HG03066 (cell line): ENCODE measurements around the gene RAPGEF2.

ENCODE experiments used
- ATAC-seq: cut with Tn5 transposase; IDR thresholded peaks from one replicate; pipeline ENCODE4 v1.9.1; 2021; ENCODE audit warnings: low read depth; ENCODE audit not compliant: unreplicated experiment

RAPGEF2 gene

DNA sequence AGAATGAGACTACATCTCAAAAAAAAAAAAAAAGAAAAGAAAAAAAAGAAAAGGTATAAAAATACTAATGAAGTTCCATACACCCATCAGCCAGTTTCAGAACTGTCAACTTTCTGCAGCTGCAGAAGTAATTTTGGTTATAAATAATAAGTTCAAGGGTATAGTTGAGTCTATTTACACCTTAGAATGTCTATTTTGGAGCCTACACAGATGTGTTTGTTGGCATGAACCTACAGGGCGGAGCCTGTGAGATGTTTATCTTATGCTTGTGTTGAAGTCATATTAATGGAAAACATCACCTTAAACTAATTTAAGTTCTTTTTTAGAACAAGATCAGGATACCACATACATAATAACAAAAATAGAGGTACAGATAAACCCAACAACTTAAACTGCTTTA lies 85.8 kb downstream of the RAPGEF2 start:
- ATAC-seq = no peak

DNA sequence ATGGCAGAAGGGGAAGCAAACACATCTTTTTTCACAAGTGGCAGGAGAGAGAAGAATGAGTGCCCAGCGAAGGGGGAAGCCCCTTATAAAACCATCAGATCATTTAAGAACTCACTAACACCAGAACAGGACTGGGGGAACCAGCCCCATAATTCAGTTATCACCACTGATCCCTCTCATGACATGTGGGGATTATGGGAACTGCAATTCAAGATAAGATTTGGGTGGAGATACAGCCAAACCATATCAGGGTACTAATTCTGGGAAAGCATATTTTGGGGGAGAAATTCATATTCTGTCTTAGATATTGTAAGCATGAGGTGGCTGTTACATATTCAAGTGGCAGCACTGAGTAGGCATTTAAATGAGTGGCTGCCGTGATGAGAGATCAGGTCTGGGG lies 87.8 kb downstream of the RAPGEF2 start:
- no peak for ATAC-seq

DNA sequence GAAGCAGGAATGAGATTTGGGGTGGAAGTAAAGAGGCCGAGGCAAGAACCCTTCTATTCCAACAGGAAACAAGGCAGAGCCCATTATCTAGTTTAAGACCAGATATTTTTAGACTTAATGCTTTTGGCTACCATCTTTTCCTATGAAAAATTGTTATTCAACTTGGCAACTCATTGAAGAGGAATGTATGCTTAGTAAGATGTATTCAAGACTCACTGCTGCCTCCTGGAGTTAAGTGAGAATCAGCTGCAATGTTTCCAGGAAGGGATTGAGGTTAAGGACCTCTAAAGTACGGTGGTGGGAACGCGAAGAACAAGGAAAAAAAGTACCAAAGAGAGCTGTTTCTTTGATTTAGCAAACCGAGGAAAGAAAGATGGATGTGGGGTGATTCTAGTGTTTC lies 89.1 kb downstream of the RAPGEF2 start:
- ATAC-seq = no peak

GRCh38 chr4:159193046-159193620 lies 90.3 kb downstream of the RAPGEF2 start:
- no peak for ATAC-seq

DNA sequence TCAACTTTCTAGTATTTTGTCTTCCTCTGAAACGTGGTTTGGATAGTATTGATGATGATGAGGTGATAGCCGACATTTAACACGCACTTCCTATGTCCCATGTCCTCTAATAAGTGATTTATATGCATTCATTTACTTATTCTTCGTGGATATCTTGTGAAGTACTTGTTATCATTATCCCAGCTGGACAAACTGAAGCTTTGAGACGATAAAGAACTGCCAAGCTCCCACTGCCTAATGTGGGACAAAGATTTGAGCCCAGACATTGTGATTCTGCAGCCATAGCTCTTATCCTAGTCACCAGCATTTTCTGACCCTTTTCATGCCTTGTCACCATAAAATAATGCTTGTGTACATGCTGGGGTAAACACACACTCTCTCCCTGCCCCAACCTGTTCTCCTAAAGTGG lies 92.5 kb downstream of the RAPGEF2 start:
- no peak for ATAC-seq

DNA sequence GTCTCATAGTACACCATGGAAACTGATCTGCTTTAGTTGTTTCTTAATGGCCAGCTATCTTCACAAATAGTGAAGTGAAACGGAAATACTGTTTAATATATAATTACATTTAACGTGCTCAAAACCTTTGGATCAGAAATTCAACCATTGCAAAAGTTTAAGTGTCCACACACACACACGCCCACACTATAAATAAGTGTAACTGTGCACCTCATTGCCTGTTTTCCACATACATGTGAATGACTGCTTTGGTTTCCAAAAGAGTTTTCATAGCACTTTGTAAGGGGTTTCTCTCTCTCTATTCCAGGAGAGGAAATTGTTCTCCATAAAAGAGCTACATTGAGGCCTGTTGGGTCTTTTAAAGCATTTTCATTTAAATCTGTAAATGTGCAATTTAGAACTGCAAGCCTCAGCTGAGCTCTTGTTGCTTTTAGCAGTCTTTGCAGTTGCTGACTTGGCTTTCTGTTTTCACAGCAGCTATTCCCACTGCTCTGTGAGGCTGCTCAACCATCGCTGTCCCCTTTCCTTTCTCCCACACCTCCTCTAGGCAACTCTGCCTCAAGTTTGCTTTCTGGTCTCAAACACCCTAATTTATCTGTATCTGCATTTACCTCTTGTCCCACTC lies 94.5 kb downstream of the RAPGEF2 start:
- no peak for ATAC-seq

DNA sequence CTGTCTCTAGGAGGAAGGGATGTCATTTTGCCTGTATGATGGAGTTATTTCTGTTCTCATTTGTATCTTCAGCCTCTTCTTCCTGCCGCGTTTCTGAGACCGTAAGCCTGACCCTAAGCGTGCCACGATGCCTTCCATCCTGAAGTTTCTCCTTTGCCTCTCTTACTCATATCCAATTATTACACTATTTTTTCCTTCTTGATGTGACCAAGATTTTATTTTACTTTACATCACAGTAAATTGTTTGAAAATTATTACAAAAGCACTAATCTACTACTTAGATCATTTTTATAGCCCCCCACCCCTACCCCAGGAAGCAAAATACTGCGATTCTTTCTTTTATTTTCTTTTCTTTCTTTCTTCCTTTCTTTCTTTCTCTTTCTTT lies 95.0 kb downstream of the RAPGEF2 start:
- ATAC-seq = no peak

DNA sequence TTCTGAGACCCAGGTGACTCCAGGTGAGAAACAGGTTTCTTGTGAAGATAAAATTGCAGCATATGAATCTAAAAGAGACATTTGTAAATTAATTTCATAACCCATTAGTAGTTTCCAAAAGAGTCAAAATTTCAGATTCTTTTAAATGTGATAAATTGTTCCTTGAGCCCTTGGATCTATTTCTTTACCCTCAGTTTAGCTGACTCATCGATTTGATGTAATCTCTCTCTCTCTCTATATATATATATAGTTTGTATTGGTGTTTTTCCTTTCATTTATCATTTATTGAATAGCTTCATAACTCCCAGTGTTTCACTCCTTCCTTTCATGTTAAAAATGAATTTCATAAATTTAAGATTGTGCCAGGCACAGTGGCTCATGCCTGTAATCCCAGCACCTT lies 96.9 kb downstream of the RAPGEF2 start:
- no peak for ATAC-seq

DNA sequence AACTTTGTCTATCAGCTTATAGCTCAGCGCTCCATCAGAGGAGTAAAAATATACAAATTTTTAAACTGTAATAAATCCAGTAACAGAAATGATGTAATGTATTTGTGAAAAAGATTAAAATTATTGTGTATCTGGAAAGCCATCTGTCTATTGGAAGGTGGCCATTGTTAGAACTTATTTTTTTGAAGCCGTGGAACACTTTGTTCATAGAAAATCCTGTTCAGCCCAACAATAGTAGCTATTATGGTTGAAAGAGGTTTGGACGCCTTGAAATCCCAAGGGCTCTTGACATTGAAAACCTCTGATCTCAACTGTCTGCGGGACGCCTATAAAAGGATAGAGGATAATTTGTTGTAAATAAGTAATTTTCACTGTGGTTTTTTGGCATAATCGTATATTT lies 98.3 kb downstream of the RAPGEF2 start:
- no peak for ATAC-seq

- ATAC-seq = no peak
Measured at GRCh38 chr4:159204566-159204965, 101.7 kb downstream of the RAPGEF2 start.

DNA sequence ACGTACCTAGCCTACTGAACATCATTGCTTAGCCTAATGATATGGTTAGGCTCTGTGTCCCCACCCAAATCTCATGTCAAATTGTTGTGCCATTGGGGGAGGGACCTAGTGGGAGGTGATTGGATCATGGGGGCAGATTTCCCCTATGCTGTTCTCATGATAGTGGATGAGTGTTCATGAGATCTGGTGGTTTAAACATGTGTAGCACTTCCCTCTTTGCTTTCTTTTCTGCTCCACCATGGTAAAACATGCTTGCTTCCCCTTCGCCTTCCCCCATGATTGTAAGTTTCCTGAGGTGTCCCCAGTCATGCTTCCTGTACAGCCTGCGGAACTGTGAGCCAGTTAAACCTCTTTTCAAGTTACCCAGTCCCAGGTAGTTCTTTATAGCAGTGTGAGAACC lies 102.6 kb downstream of the RAPGEF2 start:
- ATAC-seq = no peak

GRCh38 chr4:159206427-159206871 lies 103.6 kb downstream of the RAPGEF2 start:
- peak; percentile 80 for ATAC-seq

DNA sequence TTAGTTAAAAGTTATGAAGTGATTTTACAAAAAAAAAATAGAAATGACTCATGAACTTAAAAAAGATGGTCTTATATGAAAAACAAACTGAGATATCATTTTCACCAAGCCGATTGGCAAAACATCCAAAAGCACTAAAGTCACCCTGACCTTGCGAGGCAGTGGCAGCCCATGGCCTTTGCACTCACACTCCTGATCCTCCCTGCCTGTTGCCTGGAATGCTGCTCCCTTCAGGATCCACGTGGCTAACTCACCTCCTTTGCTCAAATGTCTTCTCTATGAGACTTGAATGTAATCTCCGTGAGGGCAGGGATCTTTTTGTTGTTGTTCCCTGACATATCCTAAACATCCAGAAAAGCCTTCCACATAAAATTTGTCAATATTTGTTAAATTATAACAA lies 106.4 kb downstream of the RAPGEF2 start:
- no peak for ATAC-seq

DNA sequence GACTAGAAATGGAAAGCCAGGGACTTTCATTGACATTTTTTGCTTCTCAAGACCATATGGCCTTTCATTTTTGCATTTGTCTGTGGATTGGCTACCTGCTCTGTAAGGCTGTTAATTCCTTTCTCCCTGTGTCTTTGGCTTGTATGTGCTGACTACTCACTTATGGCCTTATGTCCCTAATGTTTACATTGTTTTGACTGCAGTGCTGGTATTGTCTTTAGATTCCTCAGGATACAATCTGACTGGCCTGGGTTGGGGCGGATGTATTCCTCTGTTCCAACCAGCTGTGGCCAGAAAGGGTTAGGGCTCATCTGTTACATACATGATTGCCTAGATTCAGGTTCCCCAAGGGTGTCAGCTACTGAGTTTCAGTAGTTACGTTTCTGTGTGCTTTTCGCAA lies 108.1 kb downstream of the RAPGEF2 start:
- no peak for ATAC-seq

DNA sequence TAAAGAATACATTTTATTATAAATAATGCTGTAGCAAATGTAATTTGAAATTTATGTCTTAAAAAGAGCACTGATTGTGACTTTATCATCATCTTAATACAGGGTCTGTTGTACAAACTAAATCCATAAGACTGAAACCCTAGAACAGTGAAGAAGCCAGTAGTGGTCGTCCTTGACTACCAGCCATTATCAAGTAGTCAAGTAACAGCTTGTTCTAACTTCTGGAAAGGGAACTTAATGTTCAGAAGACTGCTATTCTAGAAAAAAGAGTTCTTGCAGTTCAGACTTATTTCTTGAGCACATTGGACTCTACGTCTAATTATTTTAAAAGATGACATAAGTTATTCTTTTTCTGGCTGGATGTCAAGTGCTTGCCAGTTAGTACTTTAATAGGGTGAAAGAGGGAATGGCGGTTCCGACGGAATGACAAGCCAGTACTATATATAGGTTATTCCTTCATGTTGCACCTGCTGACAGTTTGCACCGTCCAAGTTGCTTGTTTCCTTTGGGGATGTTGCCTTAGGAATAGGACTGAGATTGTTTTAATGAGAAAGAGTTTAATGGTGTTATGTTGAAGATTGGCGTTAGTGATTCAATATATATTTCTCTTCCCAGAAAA lies 109.9 kb downstream of the RAPGEF2 start:
- no peak for ATAC-seq

DNA sequence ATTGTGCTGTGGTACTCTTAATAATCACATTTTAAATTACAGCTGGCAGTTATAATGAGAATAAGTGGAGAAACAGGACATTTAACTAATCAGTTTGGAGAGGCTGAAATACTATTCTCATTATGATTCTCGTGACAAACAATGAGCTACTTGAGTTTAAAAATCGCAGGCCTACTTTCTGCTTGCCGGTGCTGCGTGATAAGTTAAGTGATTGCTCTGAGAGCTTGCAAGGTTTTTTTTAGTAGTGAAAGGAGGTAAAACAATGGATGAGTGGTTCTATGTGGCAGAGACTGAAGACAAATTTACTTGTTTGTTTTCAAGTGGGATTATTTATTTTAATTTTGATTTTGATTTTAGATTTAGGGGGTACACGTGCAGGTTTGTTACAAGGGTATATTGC lies 114.0 kb downstream of the RAPGEF2 start:
- ATAC-seq = no peak

GRCh38 chr4:159219862-159220261 lies 117.0 kb downstream of the RAPGEF2 start:
- ATAC-seq = no peak

DNA sequence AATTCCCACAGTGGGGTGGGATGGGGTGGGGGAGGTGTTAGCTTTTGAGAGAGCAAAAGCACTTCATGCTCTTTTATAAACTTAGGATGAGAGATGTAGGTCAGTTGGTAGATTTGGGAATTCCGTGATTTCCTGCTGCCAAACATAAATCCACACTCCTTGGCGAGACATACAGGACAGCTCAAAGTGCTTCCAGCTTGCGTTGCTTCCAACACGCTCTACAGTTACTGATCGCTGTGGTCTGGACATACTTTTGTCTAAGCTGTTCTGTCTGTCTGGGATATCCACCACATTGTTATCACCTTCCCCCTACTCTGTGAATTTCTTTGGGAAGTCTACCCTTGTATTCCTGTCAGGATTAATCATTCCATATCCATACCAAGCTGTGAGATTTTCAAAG lies 117.5 kb downstream of the RAPGEF2 start:
- no peak for ATAC-seq

DNA sequence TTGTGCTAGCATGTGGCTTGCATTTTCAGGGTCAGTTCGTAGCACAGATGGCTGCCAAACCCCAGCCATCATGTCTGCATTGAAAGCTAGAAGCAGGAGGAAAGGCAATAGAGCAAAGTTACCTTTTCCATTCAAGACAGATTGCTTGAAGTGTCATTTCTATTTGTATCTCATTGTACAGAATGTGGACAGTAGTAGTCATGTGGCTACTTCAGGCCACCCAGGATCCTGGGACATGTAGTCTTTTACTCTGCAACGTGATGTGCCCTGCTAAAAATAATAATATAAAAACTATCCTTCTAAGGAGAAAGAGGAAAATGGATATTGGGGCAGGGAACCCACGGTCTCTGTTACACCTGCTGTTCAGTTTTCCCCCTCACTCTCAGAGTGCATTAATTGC lies 118.4 kb downstream of the RAPGEF2 start:
- ATAC-seq = no peak

DNA sequence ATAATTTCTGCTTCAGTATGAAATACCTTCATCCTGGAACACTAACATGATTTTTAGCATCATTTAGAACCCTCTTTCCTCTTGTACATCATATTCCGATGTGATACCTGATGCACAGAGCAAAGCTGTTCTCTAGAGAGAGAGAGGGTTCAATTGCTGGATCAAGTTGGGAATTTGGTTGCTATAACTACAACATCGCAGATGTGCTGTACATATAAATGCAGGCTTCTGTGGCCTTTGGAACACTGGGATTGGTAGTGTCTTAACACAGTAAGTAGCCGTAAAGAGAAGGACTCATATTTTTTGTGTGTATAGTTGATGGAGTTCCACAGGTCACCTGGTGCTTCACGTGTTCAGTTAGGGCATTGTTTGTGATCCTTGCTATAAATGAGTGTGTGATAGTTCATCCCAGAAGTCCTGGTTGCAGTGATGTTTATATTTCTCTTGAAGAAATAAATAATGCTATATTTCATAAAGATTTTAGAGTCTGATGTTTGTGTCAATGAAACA lies 119.2 kb downstream of the RAPGEF2 start:
- no peak for ATAC-seq

DNA sequence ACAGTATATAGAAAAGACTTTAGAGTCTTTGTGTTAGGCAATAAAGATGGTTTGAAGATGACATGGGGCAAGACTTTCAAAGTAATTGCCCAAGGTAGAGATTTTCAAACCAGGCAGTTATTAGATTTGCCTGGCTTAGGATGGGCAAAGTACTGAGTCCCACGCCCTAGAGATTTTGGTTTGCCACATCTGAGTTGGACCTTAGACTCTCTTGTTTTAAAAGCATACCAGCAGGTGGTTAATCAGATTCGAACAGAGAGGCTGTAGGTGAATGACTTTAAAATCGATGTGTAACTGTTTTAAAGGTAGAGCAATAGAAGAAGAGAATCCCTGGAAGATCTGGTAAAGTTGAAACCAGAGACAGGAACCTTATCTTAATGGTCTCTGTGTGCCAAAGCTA lies 121.5 kb downstream of the RAPGEF2 start:
- no peak for ATAC-seq

GRCh38 chr4:159227378-159227777 lies 124.5 kb downstream of the RAPGEF2 start:
- no peak for ATAC-seq
